Measurements from ENCODE around the gene CCDC51. TPM values are rescaled to one million over a fixed set of nuclear protein-coding genes. Genes with fewer than 3 reads are reported as not detected.

The CCDC51 gene
- polyA plus RNA-seq, 3 donors: 25.5 to 28.8 (median 26.2) TPM

DNA sequence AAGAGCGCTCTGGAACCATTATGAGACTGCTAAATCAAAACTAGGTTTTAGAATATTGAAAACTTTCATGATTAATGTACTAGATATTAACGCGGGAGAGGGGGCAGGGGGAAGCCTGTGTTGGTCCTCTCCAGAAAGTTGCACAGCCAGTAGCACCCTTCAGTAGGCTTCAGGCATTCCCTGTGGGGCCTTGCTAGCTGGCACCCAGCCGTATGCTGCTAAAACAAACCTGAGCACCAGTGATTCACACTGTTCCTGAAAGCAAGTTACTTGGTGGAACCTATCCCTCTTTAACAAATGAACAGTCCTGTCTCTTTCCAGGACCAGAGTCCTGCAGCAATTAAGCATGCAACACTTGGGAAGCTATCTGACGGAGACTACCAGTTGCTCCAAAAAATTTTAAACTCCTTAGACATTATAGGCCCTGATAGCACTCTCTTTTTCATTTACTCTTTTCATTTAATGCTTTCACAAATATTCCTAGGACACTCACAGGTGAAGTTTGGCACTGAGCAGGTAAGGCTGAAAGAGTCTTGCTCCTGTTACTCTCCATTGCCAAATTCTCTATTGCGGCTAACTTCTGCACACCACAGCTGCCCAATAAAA lies 5.5 kb upstream of the CCDC51 start:
- no peak for DNase-seq (ENCODE audit: extremely low read depth in 1 of 11, low read depth in 9 of 11, low spot score in 4 of 11)

DNA sequence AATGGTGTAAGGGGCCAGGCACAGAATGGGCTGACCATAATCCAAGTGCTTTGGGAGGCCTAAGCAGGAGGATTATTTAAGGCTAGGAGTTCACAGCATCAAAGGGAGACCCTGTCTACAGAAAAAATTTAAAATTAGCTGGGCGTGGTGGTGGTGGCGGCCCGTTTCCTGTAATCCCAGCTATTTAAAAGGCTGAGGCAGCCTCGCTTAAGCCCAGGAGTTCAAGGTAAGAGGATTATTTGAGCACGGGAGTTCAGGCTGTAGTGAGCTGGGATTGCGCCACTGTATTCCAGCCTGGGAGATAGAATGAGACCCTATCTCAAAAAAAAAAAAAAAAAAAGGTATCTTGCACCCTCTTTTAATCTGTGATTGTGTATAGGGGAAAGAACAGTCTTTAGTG lies 2.0 kb upstream of the CCDC51 start:
- no peak for DNase-seq (ENCODE audit: extremely low read depth in 1 of 11, low read depth in 9 of 11, low spot score in 4 of 11)

DNA sequence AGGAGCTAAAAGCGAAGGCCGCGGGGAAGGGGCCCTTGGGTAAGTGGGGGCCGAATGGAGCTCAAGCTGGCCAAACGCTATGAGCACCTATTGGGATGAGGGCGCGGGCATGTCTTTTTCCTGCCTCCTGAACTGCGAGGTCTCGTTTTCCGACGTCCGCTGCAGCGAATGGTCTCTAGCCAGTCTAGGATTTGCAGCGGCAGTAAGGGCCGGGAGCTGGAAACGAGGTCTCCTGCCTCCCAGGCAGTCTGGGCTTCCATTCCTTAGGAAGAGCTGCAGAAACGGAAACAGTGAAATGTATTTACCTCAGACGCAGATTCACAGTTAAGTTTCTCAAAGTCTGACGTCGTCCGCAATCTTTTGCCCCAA lies 655 bp upstream of the CCDC51 start:
- no peak for DNase-seq (ENCODE audit: extremely low read depth in 1 of 11, low read depth in 9 of 11, low spot score in 4 of 11)

DNA sequence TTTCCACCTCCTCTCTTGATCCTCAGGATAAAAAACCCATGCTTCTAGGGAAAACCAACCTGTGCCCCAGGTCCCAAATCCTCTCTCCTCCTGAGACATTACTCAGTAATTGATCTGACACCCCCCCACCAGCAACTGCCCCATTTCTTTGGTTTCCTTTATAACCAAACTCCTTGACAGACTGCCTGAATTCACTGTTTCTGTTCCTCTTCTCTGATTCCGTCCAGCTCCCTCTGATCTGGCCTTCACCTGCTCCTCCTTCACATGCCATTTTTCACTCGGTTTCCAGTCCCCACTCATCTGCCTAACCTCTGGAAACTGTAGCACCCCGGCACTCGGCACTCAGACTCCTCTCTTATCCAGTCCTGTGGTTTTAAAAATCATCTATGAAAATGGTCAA lies 2.1 kb downstream of the CCDC51 start:
- DNase-seq (ENCODE audit: extremely low read depth in 1 of 11, low read depth in 9 of 11, low spot score in 4 of 11): no peak

DNA sequence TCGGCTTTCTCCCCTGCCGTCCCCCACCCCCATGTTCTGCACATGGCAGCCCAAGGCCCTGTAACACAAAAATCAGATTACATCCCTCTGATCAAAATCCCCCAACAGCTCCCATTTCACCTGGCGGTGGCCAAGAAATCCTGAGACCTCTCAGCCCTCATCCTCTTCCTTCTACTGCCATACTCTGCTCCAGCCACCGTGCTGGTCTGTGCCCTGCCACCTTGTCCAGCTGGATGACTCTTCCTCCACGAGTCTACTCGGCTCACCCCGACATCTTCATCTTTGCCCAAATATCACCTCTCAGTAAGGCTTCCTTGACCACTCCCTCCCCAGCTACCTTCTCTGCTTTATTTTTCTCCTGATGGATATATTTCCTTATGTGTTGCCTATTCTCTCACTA lies 3.1 kb downstream of the CCDC51 start:
- no peak for DNase-seq (ENCODE audit: extremely low read depth in 1 of 11, low read depth in 9 of 11, low spot score in 4 of 11)

DNA sequence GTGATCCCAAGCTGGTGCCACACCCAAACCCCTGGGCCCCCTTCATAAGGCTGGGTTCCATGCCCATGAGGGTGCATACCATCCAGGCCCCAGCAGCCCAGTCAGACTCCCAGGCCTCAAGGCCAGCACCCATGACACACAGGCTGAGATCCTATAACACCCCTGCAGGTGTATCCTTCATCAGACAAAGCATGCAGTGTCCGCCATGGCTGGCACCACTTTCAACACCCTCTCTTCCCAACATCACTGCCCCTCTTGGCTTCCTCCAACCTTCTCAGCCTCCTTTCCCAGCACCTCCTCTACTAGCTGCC lies 3.5 kb downstream of the CCDC51 start:
- no peak for DNase-seq (ENCODE audit: extremely low read depth in 1 of 11, low read depth in 9 of 11, low spot score in 4 of 11)

DNA sequence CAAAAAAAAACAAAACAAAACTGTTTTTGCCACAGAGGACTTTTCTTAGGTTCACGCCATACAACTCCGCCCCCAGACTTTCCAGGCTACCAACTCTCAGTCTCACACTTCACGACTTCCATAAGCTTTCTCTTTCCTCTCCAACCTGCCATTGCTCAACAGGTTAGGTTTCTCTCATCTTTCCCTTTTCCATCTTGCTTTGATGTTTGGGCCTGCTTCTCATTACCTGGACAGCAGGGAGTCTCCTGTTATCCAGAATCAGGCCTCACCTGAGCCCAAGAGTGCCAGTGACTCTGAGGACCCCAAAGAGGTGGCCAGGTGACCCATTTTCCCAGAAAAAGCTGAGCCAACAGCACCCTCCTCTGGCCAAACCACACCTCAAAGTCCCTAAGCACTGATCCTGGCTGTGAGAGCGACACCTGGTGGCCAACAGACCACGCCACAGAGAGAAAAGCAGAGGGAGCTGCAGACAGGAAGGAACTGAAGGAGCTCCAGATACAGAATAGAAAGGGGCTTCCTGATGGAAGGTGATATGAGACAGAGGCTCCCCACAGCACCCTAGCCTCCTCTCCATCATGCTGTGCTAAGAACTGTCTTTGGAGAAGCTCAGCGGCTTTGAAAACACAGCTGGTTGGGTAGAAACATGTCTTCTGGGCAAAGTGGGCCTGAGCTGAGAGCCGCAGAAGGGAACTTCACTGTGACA lies 4.0 kb downstream of the CCDC51 start:
- peak in 10 of 11 donors; percentile 61 to 86 (median 81) for DNase-seq (ENCODE audit: extremely low read depth in 1 of 11, low read depth in 9 of 11, low spot score in 4 of 11)

DNA sequence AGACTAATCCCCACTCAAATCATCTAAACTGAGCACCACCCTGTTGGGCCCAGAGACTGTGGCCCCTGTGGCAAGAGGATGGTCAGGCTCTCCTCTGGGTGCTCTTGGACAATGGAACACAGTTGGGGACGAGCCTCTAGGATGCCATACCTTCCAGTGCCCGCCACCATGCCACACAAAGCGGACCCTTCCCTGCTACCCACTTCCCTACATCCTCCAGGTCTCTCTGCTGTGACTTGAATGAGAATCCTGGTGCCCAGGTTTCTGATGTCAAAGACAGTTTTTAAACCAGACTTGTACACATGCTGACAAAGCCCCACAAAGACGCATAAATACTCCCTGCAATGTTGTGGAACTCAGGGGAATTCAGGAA lies 4.7 kb downstream of the CCDC51 start:
- no peak for DNase-seq (ENCODE audit: extremely low read depth in 1 of 11, low read depth in 9 of 11, low spot score in 4 of 11)

DNA sequence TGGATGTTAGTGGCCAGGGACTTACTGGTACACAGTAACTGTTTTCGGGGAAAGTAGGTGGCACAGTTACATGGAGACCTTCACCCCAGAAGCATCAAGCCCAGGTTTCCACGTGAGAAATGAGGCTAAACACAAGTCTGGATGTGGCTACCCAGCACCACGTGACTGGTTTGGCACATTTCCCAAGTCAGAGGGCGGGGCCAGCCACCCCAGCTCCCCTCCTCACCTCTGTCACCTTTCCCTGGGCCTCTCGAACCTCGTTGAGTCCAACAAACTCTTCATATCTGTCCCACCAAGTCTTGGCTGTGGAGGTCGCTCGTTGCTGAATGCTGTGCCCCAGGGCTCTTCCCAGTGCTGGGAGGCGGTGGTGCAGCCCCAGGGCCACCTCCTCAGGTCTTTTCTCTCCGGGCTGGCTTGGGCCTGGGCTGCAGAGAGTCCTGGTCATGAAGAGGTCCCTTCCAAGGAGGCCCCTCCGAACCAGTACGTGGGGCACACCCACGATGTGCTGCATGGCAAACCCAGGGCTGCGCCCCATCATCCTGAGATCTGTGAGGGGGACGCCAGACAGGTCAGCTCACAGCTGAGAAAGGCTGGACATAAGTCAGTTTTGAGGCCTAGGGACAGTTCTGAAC lies 5.2 kb downstream of the CCDC51 start:
- no peak for DNase-seq (ENCODE audit: extremely low read depth in 1 of 11, low read depth in 9 of 11, low spot score in 4 of 11)

DNA sequence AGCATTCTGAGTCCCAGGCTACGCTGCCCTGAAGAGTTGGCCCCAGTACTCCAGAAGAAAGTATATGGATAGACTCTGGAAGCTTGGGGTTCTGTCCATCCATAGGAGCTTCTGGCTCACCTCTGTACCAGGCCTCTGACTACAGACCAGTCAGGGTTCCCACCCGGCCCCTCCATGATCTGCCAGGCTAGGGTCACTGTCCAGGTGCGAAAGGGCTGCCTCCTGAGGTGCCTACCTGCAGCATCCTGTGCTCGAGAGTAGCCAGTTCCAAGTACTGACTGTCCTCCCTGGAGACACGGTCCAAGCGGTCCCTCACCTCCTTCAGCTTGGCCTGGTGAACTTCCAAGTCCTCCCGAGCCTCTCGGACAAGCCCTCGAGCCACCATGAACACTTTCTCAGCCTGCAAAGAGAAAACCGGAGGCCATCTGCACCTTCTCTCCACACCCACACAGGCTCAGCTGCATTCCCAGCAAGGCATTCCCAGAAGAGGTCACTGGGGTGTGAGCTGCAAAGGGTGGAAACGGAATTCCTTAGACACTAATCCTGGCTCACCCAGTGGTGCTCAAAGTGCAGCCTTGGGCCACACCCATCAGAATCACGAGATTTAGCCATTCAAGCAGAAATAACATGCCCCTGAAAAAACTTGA lies 6.3 kb downstream of the CCDC51 start:
- peak in 2 of 11 donors; percentile 24 to 72 for DNase-seq (ENCODE audit: extremely low read depth in 1 of 11, low read depth in 9 of 11, low spot score in 4 of 11)

DNA sequence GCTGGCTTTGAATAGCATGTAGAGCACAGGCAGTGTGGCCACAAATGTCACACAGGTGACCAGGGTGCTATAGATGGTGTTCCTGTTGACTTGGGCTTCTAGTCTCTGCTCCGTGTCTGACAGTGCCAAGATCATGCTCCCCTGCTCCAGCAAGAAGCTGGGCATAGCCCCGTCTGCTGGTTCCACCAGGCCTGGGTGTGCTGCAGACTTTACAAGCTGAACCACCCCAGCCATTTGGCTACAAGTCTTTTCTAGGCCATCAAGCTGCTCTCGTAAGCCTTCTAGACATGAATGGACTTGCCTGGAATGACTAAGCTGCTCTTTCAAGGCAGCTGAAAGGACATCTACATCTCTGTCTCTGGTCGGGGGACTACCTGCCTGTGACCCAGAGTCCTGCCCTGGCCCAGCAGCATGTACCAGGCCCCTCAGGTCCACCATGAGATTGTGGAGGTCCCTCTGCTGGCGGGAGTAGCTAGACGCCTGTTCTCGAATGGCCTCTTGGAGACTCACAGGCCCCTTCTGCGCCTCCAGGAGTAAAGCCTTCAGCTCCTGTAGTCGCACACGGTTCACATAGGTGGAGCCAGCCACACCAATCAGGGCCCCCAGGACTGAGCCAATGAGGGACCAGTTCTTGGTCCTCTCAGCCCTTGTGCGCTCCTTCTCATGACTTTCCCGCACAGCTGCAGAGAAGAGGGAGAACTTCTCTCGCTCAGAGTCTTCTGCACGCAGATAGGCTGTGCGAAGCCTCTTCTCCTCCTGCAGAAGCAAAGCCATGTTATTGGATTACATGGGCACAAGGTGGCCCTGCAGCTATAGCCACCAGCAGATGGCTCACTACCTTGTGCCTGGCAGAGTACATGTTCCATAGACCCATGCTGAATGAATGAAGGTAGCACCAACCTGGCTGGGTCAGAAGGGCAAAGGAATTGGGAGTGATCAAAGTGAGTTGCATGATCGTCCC lies 7.2 kb downstream of the CCDC51 start:
- no peak for DNase-seq (ENCODE audit: extremely low read depth in 1 of 11, low read depth in 9 of 11, low spot score in 4 of 11)

DNA sequence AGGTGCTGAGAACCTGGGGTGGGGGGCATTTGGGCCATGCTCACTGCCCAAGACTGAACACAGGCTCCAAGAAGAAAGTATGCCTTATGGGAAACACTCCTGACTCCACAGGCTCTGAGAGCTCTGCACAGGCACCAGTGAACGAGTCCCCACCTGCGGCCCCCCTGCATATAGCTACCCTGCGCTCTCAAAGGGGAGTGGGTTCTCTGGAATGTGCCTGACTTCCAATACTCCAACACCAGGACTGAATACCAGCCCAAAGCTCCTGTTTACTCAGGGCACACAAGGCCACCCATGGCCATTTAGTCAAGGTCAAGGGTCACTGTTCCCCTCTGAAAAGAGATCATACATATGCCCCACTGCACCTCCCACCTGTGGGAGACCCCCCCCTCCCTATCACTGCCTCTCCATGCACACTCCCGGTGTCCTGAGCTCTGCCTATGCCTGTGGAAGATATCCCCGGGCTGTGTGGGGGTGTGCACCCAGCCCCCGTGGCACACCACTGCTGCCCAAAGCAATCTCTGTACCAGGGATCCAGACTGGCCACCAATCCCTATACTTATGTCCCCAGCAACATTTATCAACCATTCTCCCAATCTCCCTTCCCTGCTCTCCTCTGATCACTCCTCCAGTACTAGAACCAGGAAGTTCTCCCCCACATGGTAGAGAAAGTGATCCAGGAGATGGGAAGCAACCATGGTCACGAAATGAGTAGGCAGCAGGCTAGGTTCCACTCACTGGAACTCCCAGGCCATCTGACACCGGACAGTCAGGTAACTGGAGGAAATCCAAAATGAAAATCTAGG lies 8.5 kb downstream of the CCDC51 start:
- DNase-seq (ENCODE audit: extremely low read depth in 1 of 11, low read depth in 9 of 11, low spot score in 4 of 11): no peak

DNA sequence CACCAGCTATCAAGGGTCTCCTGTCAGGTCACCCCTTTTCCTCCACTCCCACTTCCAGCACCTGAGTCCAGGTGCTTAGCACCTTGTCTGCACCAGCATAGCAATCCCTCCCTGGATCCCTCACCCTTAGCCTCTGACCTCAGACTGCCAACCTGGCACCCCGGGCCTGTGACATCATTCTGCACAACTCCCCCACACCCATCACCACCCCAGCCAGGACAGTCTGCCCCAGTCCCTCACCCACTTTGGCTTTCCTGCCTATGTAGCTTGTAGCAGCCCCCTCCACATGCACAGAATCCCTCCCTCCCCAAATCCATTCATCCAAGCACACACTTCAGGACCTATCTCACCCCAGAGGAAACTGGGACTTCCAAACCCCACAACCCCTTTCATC lies 9.2 kb downstream of the CCDC51 start:
- DNase-seq (ENCODE audit: extremely low read depth in 1 of 11, low read depth in 9 of 11, low spot score in 4 of 11): no peak

DNA sequence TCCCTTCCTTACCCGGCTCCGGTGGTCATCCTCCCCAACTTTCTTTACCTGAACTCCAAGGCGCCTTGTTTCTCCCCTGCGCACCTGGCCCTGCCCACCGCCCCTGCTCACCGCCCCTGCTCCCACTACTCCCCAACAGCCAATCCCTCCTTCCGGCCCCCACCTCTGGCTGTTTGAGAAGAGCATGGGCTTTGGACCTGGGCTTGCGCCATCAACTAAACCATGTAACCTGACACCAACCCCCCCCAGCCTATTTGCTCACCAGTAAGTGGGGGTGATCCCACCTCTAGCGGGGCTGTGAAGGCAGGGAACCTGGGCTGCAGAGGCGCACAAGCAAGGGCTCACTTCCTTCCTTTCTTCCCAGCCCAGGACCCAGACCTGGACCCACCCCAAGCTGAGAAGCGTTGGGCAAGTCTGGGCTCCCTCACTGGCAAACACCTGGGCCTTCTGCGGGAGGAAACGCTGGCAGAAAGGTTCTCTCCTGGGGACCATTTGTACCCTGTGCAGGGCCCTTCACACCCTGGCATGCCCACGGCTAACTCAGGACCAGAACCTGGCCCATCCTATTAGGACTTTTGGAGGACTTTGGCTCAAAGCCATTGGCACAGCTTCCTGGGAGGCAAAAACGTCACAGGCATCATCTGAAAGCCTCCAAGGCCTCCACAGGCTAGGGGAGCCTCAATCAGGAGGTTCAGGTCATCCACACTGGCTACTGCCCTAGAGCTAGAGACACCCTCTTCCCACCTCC lies 9.8 kb downstream of the CCDC51 start, which contains the start of gene PLXNB1:
Gene PLXNB1 (minus strand): TSS at position 127 of the 748 bp plus-strand sequence. CDS start 5,475 bp downstream, outside the sequence.
- peak in 8 of 11 donors; percentile 69 to 93 (median 86) for DNase-seq (ENCODE audit: extremely low read depth in 1 of 11, low read depth in 9 of 11, low spot score in 4 of 11)

DNA sequence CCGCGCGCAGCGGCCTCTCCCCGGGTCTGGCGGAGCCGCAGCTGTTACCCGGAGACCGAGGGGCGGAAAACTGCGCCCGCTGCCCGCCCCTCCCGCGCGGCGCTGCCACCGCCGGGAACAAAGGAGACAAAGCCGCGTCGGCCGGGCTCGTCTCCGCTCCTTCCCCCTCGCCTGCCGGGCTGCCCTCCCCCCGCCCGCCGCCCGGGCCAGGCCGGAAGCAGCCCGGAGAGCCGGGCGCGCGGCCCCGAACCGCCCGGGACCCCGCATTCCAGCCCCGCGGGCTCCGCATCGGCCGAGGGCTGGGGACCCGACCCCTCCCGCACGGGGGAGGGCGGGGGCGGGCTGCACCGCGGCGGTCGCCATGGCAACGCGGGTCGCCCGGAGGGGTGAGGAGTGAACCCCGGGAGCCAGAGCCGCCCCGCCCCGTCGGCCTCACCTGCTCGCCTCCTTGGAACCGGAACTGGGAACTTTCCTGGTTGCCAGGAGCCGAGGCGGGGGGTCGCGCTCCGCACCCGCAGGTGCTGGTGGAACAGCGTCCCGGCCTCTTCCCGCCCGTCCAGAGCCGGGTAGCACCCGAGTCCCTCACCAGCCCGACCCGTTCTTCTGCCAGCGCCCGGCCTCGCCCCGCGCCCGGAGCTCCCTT lies 10.5 kb downstream of the CCDC51 start:
- peak in 4 of 11 donors; percentile 22 to 54 (median 41) for DNase-seq (ENCODE audit: extremely low read depth in 1 of 11, low read depth in 9 of 11, low spot score in 4 of 11)

DNA sequence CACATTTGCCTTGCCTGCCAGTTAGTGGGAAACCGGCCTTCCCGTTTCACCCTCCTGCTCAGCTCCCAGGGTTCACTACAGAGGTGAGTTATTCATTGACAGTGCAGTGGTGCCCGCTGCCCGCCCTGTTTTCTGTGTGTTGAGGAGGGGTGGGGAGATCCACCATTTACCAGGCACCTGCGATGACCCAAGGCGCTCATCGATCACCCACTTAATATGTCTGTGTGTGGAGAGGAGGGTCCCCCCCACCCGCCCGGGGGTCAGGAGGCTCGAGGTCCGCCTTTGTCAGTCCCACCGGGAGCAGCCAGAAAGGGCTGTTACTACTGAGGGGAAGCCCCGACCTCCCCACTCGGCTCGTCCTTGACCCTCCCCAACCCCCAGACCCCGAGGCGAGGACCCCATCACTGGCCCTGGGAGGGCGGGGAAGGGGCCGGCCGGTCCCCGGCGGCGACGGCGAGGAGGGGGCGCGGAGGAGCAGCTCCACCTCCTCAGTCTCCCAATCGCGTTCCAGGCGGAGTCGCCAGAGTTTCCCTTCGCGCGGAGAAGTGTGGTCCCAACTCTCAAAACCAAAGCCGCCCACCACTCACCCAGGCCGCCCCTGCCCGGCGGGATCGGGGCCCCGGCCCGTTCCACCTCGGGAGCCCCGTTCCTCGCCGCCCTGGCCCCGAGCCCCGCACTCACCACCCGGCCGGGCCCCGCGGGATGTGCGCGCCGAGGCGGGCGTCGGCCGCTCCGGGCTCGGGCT lies 11.2 kb downstream of the CCDC51 start:
- peak in 4 of 11 donors; percentile 31 to 75 (median 62) for DNase-seq (ENCODE audit: extremely low read depth in 1 of 11, low read depth in 9 of 11, low spot score in 4 of 11)

Data from renal cortex interstitium (tissue), 11 donors.